GM12892 (cell line): ENCODE results near the gene KTN1.

ENCODE experiments used
- DNase-seq: peaks from one replicate; pipeline ENCODE4 v3.0.0; 2011; ENCODE audit not compliant: insufficient read length
- FAIRE-seq: peaks from 2 replicates; lab custom pipeline; 2011; peaks lifted over from hg19 to GRCh38; lab: Jason Lieb, UNC
- POLR2A ChIP-seq: IDR thresholded peaks from 2 replicates; pipeline ENCODE4 v1.6.1; 2011; ENCODE audit warnings: low read depth, low read length, control low read depth
- POLR2AphosphoS5 ChIP-seq: IDR thresholded peaks from 2 replicates; pipeline ENCODE4 v1.6.1; 2011; ENCODE audit warnings: low read depth, low read length, control low read depth
- TAF1 ChIP-seq: IDR thresholded peaks from 2 replicates; pipeline ENCODE4 v1.6.1; 2011; ENCODE audit warnings: low read depth, mild to moderate bottlenecking, control low read depth, low read length, borderline replicate concordance

Gene KTN1

DNA sequence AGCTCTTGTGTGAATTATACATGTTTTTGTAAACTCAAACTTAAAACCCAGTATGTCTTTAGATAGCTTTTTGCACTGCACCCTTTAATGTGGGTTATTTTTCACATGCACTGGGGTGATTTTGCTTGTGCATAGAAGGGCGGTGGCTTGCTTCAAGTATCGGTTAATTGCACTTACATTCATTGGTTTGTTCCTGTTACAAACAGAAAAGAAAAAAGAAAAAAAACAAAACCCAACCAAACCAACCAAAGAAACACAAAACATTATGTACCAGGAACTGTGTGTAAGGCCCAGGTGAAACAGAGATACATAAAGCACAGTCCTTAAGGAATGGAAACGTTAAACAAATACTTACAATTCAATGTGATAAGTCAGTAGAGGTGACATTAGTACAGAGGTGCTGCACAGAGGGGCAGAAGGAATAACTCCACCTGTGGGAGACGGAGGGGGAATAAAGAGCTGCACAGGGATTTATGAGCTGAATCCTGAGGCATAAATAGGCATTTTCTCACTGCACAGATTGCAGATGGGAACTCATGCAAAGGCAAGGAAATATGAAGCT, 151.4 kb downstream of the KTN1 start:
- DNase-seq (no peak), FAIRE-seq (no peak)
- TF ChIP-seq POLR2AphosphoS5 (no peak), POLR2A (no peak), TAF1 (no peak)

- no peak for TF ChIP-seq POLR2AphosphoS5
- TF ChIP-seq POLR2A: no peak
- no peak for TF ChIP-seq TAF1
- DNase-seq (no peak), FAIRE-seq (no peak)
Observed at GRCh38 chr14:55731881-55732498, 152.0 kb downstream of the KTN1 start.

- FAIRE-seq: no peak
- TF ChIP-seq POLR2AphosphoS5: no peak
- no peak for TF ChIP-seq POLR2A
- TF ChIP-seq TAF1: no peak
- DNase-seq: no peak
Observed at GRCh38 chr14:55733599-55733998, 153.6 kb downstream of the KTN1 start.
